GM19238 (cell line): Measurements from ENCODE around the gene REEP1.
"Not testable (repeated sequence)": the region's sequence is repeated elsewhere in the genome, so short reads cannot be mapped to it uniquely, and the experiment has no call there.

Source experiments
- DNase-seq: peaks from one replicate; pipeline ENCODE4 v3.0.0; 2011; ENCODE audit warnings: low spot score; ENCODE audit not compliant: insufficient read length

The REEP1 gene

DNA sequence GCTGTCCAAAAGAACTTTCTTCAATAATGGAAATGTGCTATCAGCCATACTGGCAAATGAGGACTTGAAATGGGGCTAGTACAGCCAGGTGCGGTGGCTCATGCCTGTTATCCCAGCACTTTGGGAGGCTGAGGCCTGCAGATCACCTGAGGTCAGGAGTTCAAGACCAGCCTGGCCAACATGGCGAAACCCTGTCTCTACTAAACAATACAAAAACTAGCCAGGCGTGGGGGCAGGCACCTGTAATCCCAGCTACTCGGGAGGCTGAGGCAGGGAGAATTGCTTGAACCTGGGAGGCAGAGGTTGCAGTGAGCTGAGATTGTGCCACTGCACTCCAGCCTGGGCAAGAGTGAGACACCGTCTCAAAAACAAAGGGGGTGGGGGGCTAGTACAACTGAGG is 92.6 kb downstream of the REEP1 start:
- DNase-seq: not testable (repeated sequence)

DNA sequence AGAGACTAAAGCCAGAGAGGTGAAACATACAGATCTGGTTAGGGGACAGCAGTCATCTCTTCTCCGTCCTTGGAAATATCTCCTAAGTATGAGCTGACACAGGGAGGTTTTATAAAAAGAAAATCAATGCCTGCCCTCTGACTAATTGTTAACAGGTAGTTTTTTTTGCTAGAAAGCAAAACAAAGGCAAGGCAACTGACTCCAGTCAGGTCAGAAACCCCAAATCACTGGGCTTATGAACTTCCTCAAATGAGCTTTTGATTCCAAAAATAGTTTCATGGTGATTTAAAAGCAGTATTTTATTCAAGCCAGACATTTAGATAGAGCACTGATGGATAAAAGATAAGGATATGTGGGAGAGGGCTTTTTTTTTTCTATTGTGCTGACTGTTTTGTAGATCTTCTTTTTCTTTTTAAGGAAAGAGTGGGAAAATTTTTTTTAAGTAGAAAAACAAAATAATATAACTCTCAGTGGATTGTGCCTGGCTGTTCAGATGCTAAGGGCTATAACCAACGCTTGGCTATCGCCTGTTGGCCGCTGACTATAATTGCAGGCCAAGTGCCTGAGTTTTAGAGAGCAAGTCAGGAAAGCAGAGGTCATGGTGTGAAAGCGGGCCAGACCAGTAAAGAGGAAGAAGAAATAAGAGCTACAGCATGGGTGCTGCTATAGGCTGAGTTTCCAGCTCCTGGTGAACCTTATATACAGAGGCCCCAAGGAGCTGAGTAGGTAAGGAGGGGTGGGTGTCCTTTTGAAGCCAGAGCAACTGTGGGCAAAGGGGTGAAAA is 93.3 kb downstream of the REEP1 start:
- DNase-seq: no peak

DNA sequence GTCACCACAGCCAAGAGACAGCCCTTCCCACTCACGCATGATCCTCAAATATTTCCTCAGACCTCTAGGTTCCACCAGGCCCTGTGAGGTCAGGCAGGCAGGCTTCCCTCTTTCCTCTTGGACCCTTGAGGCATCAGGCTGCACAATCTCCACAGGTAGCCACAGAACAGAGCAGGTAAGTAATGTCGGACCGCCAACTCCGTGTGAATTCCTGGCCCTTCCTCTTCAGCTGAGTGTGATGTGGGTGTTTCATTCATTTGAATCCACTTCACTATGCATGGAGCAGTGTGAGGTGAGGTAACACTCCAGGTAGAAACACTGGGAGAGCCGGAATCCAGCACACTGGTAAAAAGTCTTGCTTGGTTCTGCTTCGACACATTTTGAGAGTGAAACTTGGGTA is 94.2 kb downstream of the REEP1 start:
- no peak for DNase-seq

DNA sequence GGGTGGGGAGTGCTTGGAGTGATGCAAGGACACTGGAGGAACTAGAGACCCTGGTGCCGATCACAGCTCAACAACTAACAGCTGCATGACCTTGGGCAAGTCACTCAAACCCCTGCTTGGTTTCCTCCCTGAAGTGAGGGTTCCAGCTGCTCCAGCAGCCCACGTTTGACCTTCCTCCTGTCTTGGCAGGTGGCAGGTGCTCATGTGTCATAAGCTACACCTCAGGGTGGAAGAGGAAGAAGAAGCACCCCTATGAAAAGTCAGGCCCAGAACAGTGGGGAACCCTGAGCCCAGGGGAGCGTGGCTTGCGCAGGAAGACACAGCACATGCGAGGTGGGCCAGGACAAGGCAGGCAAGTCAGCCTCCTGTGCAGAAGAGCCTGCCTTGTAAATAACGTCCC is 95.8 kb downstream of the REEP1 start:
- DNase-seq: no peak

DNA sequence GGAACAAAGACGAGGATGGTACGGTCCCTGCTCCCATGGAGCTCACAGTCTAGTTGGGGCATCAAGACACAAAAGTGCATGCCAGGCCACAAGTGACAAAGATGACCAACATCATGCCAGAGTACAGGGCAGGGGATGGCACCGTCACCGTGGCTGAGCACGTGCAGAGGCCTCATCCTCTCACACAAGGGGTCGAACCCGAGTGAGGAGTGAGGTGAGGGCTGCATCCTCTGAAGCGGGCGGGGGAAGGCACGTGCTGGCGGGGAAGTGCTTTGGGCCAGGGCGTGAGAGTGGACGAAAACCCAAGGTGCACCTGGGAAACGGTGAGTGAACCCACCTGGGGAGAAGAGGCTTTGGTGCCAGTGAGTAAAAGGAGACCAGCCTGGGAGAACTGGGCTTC is 97.2 kb downstream of the REEP1 start:
- DNase-seq: no peak

DNA sequence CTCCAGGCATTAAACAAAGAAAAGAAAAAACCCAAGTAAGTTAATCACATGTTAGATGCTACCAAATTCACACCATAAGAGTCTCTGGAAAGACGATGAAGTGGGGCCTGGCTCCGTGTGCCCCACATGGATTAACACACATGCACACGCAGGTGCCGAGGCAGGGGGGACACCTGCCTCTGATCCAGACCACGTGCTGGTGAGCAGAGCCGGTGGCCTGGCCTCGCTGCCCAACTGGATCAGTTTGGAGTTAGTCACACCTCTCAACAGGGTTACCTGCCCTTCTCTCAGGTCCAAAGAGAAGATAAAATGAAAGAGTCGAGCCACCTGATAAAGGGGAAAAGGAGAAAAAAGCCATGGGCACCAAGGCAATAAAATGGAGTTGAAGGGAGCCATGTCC is 97.7 kb downstream of the REEP1 start:
- no peak for DNase-seq

DNA sequence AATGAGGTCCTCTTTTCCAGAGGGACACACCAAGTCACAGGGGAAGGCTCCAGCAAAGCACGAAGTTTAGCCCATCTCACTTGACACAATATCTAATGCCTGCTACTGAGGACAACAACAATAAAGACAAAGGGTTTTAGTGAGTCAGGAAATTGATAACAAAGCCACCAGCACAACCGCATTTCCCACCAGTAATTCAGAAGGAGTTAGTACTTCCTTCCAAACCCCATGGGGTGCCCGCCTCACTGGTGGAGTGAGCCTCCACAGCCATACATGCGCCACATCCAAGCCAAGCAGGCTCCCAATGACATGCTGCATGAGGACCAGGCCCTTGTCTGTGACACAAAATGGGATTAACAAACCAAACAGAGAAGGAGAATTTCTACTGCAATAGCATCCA is 98.1 kb downstream of the REEP1 start:
- no peak for DNase-seq

DNA sequence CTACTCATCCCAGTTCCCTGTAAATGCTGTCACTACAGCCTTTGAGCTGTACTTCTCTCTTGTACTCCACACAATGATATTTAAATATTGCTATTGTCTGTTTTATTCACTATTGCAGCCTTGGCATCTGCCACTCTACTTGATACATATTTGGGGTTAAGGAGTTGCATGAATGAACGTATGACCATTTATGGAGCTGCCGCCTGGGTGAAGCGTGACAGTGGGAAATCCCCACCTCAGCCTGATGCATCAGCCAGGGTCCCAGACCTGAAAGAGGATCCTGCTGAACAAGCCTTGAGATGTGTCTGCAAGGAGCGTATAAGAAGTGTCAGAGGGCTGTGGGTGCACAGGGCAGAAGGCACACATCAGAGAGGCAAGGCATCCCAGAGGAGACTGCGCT is 99.1 kb downstream of the REEP1 start:
- DNase-seq: peak; percentile 49

DNA sequence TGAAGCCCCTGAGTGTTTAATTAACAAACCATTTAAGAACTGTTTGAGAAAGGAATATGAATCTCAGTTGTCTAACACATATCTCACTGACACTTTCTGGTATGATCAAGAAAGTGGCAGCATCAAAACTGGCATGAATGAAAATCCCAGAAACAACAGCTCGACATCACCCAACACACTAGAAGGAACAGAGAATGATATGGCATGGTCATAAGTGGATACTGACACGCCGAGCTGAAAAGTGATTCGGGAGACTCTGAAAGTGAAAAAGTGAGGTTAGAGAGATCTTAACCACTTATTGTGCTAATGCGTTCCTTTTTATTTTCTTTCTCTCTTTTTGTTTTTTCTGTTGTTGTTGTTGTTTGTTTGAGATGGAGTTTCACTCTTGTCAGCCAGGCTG is 100.3 kb downstream of the REEP1 start:
- DNase-seq: no peak

DNA sequence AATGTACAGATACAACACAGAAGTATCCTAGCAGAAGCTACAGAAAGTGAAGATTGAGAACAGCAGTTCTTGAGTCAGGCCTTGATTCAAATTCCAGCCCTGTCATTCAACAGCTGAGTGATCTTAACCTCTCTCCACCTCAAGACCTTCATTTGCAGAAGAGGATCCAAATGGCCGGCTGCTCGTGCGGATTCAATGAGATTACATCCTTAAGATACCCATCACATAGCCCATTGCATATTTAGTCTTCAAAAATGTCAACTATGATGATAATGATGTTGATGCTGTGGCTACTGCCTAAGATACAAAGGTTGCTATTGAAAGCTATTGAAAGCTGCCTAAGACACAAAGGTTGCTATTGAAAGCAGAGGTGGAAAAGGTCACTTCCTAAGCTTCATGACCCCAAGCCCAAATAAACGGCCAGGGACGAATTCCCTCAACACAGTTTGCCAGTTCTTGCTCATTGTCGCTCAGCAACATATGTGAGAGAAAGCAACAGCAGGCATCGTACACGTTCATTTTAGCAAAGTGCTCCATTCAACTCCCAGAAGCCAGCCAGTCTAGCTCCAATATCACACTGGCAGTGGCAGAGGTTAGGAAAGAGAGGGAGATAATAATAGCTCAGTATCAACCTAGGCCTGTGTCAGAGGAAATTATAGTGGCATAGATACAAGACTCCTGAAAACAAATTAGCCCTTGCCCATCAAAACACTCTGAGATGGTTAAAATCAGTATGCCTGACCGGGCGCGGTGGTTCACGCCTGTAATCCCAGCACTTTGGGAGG is 102.0 kb downstream of the REEP1 start:
- no peak for DNase-seq

DNA sequence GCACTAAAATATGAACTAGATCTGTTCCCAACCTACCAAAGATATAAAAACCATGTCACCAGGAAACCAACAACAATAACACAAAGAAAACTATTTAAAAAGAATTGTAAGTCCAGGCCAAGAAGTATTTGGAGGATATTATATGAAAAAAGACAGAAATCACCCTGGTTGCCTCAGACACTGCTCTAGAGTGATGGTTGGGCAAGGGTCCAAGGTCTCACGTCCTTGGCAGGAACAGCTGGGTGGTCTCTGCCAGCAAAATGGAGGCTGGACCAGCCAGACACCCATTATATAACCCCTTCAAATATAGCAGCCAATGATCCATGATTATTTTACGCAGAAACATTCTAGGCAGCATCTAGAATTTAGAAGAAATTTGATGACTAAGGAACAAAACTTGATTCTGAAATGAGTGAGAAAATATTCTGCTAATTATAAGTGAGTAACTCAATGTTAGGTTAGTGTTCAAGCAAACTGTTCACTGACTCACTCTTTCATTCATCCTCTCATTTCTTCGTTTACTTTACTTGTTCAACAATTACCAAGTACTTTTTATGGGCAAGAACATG is 102.8 kb downstream of the REEP1 start:
- DNase-seq: no peak

DNA sequence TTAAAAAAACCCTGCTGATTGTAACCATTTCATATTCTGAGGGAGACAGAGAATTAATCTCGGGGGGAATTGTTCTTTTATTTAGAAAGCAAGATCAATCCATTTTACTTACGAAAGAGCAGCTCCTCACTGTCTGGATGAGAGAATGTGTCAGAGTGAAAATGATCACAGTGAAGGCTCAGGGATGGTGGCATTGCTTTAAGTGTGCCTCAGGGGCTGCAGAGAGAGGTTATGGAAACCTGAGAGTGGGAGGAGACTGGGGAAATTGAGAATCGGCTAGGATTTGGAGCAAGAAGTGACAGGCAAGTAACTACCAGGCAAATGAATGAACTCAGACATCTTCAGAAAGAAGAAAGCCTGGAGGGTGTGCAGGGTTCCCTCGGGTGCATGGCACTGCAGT is 104.0 kb downstream of the REEP1 start:
- DNase-seq: no peak

DNA sequence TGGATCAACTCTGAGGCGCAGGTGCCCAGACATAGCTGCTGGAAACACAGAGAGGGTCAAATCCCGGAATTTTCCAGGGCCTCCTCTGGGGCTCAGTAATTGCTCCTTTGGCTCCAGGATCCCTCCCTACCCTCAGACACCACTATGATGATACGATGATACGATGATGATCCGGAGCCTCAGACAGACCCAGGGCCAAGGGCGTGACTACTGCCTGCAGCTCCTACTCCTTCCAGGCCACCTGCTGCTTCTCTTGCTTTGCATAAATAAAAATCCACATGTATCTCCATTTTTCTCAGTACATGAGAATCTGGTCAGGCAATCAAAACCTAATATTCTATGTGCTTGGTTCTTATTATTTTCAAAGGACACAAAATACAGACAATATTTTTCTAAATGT is 104.5 kb downstream of the REEP1 start:
- DNase-seq: no peak

DNA sequence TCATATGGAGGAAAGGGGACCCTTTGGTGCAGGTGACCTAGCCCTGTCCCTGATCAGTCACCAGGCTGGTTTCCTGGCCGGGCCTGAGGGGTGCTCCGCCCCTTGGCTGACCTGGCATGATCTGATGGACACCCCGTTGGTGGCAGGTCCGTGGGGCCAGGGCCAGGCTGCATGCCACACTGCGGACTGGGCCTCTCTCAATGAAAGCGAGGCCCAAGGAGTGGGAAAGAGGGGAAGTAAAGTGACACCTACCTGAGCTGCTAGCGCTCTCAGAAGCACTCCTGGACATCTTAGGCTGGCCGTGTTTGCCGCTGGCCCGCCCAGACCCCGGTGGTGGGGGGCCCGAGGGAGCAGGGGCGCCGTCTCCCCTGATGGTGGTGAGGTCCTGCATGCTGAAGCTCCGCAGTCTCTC is 105.0 kb downstream of the REEP1 start:
- no peak for DNase-seq

DNA sequence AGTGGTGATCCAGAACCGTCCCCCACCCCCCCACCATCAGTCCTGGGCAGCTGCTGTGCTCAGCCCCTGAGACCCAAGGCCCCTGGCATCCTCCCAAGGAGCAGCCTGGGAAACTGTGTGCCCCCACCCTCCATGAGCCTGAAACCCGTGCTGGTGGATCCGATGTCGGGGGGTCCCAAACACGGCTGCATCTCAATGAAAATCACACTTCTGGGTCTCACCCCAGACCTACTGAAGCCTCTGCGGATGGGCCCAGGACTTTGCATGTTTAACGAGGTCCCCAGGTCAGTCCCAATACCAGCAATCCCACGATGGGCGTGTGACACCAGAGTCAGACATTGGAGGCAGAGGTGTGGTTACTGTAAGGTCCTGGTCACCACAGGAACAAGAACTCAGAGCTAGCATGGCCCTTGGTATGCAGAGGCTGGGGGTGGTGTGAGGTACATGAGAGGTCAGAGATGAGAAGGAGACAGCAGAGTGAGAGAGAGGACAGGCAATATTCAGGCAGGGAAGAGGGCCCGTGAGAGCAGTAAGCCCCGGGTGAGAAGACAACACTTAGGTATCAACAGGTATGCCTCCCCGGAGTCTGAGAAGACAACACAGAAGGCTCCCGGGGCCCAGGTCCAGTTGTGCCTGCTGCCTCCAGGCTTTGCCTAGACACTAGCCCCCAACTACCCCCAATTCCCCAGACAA is 105.6 kb downstream of the REEP1 start:
- DNase-seq: no peak

DNA sequence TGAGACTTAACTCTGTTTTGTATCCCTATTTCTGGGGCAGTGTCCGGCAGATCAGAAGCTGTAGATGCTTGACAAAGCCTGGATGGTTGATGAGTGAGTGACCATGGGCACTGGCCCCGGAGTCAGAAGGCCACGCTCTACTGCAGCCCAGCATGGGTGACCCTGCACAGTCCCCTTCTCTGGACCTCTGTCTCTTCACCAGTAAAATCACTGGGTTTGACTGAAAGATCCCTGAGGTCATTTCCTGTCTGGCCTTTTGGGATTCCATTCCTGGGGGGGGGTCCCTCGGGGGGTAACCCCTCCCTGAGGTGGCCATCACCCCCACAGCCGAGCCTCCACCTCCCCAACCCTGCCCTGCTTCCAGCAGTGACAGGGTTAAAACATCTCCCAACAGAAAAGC is 106.5 kb downstream of the REEP1 start:
- no peak for DNase-seq

DNA sequence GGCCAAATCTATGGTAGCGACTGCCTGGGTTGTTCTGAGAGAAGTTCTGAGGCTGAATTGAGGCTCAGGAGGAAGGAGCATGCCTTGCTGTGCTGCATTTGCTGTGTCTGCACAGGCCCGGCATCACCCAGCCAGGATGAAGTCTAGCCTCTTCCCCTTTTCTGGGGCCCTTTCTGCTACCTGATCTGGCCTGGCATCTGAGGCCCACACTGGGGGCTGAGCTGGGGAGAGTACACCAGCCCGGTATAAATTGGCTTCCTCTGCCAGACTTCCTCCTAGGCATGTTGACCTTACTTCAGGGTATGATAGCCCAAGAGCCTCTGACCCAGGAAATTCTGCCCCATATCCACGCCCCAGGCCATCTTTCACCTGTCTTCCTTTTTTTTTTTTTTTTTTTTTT is 108.2 kb downstream of the REEP1 start:
- DNase-seq: no peak

DNA sequence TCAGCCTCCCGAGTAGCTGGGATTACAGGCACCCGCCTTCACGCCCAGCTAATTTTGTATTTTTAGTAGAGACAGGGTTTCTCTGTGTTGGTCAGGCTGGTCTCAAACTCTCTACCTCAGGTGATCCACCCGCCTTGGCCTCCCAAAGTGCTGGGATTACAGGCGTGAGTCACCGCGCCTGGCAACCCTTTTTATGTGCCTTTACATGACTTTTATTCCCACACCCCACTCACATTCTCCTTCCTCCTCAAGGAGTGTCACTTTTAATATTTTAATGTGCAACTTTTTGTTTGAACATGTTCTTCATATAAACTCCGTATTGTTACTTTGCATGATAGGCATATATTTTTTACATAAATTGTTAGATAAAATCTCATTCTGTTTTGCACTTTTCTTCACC is 108.9 kb downstream of the REEP1 start:
- DNase-seq: not testable (repeated sequence)

DNA sequence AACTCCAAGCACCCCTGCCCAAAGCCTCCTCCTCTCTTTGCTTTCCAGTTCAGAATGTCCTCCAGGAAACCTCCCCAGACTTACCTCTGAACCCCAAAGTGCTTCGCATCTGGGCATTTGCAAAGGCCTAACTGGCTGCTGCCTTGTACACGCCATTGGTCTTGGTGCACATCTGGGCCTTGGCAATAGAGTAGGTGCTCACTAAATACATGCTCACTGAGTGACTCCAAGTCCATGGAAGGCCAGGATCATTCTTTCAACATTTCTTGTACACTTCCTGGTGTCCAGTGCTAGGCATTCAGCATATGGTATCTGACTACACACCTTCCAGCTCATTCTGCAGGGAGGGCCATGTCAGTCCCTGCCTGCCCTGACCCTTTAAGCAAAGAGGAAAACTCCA is 109.7 kb downstream of the REEP1 start:
- DNase-seq: no peak

DNA sequence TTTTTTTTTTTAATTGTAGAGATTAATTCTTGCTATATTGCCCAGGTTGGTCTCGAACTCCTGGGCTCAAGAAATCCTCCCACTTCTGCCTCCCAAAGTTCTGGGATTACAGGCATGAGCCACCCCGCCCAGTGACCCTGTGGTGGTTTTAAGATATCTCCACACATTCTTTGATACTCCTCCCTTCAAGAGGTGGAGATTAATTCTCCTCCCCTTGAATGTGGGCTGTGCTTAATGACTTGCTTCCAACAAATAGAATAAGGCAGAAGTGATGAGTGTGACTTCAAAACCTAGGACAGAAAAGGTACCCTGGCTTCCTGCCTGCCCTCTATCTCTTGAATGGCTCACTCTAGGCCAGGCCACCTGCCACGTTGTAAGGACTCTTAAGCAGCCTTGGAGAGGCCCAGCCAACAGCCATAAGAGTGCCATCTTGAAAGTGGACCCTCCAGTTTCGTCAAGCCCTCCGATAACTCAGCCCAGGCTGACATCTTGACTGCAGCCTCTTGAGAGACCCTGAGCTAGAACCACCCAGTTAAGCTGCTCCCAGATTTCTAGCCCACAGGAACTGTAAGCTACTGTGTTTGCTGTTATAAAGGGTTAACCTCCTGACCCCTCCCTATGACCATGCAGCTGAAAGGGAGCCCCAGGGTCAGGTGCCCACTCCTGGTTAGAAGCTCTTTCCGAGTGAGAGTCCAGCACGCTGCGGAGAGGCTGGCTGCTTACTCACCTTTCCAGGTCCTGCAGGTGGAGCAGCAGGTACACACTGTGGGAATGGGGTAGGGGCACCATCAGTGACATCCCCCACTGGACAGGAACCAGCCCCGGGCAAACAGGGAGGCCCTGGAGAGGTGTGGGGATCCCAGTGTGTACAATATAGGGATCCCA is 110.5 kb downstream of the REEP1 start:
- DNase-seq: no peak

DNA sequence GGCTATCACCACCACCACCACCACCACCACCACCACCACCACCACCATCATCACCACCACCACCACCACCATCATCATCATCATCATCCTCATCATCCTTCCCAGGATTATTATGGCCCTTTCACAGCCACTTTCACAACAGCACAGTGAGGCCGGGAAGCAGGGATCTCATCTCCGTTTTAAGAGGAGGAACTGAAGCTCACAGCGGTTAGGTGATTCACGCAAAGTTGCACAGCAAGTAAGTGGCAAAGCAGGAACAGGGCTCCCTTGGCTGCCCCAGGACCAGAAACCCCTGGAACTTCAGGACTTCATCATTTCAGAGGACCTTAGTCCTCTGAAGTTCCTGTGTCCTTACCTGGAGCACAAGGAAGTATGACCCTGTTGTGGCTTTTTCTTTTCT is 111.4 kb downstream of the REEP1 start:
- DNase-seq: peak; percentile 30
